Activated CD8-positive, alpha-beta memory T cell treated with anti-CD3 and anti-CD28 coated beads for 1 hour (primary cell): ENCODE measurements around the gene CNOT1.
"Not testable (repeated sequence)": the region's sequence is repeated elsewhere in the genome, so short reads cannot be mapped to it uniquely, and the experiment has no call there.

ENCODE experiments used
- DNase-seq, 2 donors: peaks; one replicate each; pipeline ENCODE4 v3.0.0-alpha.2; 2020; ENCODE audit warnings: low read depth in 1 of 2; ENCODE audit errors: extremely low read depth in 1 of 2

The CNOT1 gene

DNA sequence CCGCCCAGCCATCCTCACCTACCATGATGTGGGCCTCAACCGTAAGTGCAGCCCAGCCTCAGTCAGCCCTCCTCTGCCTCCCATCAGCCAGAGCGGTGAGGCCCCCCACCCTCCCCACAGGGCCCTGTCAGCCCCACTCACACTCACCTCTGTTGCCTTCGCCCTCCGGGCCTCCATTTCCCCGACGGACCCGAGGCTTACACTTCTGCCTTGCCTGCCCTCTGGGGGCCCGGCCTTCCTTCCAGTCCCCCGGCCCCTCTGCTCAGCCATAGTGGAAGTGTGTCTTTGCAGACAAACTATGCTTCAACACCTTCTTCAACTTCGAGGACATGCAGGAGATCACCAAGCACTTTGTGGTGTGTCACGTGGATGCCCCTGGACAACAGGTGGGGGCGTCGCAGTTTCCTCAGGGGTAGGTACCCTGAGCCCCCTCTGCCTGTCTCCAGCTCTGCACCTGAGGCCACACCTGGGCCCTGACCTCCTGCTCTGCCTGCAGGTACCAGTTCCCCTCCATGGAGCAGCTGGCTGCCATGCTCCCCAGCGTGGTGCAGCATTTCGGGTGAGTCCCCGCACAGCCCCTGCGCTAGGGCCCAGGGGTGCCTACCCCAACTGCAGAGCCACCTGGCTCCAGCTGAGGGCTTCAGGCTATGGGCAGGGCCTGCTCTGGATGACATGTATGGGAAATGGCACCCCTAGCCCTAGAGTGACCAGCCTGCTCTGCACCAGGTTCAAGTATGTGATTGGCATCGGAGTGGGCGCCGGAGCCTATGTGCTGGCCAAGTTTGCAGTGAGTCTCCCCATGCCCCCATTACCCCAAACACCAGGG is 125.5 kb downstream of the CNOT1 start:
- no peak for DNase-seq

DNA sequence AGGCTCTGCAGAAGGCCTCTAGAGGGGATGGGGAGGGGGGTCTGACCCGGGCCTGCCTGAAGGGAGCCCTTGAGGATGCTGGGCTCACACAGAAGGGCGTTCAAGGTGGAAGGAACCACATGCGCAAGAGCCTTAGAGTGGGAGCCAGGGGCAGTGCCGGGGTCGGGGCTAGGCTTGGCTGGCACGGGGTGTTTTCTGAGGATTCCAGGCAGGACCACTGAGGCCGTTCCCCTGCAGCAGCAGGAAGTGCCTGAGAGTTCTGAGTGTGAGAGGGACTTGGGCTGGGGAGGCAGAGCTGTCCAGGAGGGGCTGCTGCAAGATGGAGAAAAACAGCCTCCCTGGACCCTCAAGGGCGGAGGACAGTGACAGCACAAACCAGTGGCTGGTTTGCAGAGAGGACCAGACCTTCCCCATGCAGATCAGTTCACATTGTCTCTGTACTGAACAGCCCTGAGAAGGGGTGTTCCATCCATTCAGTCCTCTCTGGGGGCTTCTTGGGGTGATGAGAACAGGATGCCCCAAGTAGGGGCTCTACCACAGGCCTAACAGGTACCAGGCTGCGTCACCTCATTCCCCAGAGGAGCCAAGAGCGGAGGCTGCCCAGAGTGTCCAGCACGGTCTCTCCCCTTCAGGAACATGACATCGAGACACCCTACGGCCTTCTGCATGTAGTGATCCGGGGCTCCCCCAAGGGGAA is 126.3 kb downstream of the CNOT1 start:
- no peak for DNase-seq

DNA sequence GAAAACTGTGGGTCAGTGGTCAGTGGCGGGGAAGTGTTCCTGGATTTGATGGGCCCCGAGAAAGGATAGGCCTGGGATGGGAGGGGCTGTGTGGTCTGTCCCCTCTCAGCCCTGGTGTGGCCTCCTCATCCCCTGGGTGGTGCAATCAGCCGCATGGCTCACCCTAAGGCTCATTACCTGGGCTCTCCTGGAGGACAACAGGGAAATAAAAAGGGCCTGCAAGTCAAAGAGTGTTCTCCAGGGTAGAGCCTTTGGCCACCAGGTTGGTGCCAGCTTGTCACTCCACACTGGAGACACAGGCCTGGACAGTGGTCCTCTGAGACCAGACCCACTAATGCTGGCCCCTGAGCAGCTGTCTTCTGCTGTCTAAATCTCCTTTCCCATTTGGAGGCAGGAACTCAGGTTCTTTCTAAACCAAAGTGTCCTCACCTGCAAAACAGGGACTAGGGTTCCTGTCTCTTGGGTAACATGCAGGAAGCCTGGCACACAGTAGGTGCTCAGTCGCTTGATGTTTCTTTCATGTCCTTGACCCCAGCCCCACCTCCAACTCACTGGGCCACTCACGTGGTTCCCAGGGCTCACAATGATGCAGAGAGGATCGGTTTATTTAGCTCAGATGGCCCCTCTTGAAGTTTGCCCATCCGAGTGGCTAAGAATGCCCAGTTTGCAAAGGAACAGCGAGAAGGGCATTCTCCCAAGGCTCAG is 127.3 kb downstream of the CNOT1 start:
- DNase-seq: no peak

DNA sequence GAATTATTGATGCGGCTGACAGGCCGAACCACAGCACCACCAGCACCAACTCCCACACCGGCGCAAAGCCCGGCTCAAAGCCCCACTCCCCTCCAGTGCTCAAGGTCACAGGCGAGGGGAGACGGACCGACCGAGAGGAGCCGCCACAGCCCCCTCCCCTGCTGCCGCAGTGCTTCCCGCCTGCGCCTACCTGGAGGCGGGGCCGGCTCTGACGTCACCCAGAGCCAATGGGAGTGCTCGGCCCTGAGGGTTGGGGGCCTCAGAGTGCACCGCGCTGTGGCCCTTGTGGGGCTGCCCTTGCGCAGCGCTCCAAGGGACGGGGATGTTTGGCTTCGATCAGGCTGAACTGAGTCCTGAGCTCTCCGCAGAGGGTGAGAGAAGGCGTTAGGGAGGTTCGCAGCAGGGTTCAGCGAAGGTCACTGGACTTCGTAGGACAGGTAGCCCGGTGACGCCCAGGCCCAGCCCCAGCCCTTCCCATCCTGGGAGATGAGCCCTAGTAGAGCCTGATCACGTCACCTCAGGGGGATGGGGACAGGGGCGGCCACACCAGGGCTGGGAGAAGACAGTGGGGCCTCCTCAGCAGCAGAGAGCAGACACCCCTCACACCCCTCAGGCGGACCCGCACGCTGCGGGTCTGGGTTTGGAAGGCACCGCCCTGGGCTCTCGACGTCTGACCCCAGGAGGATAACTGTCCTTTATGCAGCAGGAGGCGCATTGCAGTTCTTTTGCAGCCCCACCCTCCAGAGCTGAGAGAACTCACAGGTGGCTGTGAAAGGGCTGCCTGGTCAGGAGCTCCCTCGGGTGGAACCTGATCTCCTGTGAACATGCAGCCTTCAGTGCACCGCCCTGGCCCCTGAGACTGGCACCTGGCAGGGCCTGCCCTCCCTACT is 128.1 kb downstream of the CNOT1 start:
- no peak for DNase-seq

DNA sequence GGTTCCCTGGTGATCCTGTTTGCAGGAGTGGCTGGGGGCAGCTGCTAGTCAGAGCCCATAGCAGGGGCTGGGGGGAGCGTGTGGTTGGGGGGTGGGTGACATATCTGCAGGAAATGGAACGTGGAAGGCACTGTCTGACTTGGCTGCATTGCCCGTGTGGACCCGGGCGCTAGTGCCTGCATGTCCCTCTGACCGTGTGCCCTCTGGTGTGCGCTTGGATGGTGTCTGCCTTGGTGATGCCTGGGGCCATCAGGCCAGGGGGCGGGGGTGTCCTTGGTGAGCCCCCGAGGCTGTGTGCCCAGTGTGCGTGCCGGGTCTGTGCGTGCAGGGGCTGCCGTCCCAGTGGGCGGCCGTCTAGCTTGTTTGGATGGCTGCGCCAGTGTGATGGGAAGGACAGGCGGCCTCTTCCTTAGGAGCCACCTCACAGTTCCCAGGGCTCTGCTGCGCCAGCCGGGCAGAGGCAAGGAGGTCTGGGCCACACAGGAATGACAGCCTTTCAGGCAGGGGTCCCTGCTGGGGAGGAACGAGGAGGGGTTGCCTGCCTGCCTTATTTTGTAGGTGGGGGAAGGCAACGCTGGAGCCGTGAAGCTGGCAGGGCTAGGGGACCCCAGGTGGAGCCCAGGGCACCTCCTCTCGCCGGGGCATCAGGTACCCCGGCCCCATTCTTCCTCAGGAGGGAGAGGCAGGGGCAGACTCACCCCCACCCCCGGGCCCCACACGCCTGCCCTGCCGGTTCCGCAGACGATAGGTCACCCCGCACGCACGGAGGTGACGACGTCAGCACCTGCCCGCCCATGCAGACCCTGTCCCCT is 129.0 kb downstream of the CNOT1 start:
- DNase-seq: no peak

DNA sequence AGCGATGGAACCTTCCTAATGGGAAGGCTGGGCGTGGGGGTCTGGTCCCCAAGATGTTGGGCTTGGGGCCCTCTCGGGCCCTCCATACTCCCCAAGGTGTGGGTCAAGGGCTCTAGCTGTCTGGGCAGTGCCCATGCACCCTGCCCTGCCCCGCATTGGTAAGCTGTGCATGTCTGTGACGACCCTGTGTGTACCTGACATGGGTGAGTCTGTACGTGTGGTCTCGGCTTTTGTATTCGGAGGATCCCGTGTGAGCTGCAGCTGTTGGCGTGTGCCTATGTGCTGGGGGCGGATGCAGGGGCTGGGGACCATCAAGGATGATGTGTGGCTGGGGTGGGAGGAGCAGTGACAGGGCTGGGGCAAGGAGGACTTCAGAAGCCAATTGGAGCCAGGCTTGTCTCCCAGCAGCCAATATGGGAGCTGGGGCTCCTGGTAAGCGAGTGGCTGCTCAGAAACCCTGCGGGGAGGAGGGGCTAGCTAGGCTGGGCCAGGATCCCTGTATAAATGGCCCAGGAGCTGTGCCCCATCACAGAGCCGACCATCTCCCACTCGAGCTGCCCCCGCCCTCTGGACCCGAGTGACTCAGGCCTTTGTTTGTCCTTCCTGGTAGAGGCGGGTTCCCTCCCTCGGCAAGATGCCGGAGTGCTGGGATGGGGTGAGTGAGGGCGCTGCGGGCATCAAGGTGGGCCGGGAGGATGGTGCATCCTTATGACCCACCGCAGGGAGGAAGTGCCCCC is 129.8 kb downstream of the CNOT1 start, which contains the start of gene NDRG4:
NDRG4 (plus strand) TSS at position 529 of the 737 bp plus-strand sequence; CDS start at position 635, 106 bp downstream.
- DNase-seq: no peak

DNA sequence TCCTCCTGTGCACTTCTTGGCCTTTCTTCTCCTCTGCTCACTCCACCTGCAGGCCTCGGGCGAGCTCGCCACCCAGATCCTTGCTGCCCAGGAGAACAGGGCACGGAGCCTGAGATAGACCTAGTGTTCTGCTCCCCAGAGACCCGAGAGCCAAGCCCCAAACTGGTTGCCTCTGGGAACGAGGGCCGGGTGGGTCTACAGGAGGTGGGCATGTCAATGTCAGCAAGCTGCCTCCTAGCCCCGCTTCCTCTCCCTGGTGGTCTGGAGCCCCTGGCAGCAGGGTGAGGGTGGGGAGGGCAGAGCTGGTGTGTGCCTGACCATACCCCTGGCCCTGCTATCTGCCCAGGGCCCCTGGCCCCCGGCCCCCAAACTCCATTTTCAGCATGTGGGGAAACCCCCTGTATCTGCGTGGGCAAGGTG is 130.5 kb downstream of the CNOT1 start:
- no peak for DNase-seq

DNA sequence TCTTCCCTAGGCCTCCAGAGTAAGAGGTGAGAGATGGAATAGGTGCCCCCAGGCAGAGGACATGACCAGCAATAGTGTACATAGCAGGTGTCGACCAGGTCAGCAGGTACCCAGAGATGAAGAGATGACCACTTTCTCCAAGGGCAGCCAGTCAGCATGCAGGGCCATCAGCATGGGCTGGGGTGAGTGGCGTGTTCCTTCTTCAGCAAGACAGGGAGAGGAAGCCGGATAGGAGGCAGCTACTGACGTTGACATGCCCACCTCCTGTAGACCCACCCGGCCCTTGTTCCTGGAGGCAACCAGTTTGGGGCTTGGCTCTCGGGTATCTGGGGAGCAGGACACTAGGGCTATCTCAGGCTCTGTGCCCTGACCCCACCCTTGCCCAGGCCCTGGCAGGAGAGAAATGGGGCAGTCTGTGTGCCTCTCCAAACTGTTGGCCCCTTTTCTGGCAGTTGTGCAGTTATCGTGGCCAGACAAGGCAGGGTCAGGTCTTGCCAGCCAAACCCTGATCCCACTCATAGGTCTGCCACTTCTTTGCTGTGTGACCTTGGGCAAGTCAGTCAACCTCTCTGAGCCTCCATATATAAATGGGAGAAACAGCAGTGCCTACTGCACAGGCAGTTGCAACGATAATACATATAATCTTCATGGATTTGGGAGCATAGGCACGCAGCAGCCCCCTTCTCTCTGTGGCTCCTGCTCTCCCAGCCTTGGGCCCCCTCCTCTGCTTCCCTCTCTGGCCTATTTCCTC is 131.1 kb downstream of the CNOT1 start:
- no peak for DNase-seq

DNA sequence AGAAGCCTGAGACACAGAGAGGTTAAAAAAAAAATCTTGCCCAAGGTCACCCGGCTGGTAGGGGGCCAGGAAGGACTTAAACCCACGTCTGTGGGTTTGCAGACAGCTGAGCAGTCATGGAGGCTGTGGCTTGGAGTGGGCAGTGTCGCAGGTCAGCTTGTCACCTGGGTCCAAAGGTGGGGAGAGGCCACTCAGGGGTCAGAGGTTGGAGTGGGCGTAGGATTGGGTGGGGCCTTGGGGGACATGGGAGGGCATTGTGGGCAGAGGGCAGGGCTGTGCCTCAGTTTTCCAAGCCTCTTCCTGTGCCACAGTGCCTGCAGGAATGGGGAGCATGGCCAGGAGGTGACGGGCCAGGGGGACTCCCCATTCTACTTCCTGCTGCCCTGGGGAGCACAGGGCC is 131.7 kb downstream of the CNOT1 start:
- DNase-seq: no peak

DNA sequence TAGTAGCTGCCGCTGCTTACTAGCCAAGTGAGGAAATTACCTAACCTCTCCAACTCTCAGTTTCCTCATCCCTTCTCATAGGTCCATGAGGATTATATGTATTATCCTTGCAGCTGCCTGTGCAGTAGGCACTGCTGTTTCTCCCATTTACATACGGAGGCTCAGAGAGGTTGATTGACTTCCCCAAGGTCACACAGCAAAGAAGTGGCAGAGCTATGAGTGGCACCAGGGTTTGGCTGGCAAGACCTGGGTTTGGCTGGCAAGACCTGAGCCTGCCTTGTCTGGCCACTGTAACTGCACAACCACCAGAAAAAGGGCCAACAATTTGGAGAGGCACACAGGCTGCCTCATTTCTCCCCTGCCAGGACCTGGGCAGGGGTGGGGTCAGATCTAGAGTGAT is 132.2 kb downstream of the CNOT1 start:
- DNase-seq: no peak

DNA sequence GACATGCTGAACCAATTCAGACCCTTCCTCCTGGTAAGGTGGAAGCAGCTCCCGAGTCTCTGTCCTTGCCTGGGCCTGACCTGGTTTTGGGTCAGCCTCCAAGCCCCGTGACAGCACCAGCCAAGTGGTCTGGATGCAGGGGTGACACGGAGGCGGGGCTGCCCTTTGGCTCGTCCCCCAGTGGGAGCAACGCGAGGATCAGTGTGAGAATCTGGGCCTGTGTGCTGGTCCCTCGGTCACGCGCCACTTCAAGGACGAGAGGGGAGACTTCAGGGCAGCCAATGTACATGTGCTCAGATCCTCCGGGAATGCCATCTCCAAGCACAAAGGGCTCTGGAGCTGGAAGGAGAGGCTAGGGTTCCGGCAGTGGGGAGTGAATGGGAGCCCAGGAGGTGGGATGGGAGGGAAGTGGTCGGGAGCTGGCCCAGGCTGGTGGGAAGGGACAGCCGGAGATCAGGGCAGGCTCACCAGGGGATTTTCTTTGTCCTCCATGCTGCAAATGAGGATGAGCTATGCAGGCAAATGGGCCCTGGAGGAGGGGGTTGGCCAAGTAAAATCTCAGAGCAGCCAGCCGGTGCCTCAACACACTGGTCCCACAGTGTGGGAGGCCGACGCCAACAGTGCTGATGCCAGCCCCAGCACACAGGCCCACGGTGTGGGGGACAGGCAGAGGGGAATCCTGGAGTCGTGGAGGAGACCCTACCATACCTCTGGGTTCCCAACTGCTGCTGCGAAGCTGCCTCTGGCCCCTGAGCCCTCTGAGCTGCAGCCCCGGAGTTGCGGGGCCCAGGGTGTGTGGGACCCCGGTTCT is 133.9 kb downstream of the CNOT1 start:
- DNase-seq: no peak

DNA sequence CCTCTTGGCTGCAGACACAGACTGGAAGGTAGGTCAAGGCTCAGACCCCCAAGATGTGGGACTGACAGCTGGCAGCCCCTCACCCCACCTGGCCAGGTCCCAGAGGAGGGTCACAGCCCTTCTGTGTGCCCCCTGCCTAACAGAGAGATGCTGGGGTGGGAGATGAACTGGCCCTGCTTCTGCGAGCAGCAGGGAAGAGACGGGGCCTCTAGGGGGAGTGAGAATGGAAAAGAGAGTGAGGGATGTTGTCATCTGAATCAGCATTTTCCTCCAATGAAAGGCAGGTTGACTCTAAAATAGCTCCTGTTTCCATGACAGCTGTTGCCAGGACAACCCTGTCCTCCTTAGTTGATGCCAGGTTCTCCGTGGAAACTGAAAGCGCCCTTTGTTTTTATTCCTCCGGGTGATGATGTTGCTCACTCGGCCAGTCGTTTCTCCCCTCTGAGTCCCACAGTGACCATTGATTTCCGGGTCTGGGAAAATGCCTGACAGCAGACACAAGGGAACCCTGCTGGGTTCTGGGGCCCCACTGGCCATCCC is 134.6 kb downstream of the CNOT1 start:
- DNase-seq: no peak

DNA sequence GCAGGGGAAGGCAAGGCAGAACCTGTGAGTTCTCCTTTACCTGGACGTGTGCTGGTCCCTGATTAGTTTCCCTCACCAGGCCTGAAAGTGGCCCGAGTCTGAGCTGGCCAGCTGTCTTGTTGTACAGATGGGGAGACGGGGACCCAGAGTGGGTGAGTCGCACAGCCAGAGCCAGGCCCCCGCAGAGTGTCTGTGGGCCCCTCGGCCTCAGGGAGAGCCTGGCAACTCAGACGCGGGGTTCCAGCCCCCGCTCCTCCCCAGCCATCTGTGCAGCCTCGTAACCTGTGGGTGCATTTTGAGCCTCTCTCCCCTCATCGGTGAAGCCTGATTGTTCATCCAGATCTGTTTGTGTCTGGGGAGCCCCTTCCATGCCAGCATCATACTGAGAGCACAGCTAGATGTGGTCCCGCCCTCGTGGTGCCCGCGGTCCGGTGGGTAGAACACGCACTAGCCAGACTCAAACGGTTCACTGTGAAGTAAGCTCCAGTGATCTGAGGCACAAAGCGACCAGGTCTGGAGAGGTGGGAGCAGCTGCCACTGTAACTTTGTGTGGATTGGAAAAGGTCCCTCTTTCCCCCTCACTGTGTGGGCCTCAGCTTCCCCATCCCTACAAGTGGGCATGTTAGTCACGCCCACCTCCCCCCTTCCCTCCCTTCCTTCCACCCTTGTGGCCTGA is 135.7 kb downstream of the CNOT1 start:
- no peak for DNase-seq

DNA sequence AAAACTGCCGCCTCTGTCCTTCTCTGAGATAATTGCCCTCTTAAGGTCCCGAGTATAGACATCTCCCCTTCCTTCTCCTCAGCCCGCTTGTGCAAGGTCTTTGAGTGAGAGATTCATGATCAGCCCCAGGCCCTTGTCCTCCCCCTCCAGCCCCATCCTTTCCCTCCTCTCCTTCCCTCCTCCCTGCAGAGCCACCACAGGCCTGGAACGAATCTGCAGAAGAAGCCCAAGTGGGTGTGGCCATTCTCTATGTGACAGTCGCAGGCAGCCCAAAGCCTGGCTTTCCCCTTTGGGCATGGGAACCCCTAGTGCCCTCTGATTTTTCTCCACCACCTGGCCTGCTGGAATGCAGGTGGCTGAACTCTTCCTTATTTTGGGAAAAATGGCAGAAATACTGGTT is 136.9 kb downstream of the CNOT1 start:
- DNase-seq: no peak

DNA sequence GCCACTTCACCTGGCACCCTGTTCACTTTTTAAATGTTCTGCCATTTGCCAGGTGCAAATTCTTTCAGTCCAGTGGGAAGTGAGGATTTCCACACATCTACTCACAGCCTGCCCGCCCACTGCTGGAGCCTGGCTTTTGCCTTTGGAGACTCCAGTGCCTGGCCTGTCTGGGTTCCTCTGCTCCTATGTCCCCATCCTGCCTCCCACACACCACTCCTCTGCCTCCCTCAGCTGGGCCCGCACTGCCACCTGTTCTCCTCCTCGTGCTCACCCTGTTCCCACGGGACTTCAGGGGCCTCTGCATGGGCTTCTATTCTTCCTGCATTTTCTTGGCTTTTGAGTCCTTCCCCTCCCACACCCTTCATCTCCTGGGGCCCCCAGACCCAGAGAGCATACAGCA is 137.6 kb downstream of the CNOT1 start:
- DNase-seq: no peak

DNA sequence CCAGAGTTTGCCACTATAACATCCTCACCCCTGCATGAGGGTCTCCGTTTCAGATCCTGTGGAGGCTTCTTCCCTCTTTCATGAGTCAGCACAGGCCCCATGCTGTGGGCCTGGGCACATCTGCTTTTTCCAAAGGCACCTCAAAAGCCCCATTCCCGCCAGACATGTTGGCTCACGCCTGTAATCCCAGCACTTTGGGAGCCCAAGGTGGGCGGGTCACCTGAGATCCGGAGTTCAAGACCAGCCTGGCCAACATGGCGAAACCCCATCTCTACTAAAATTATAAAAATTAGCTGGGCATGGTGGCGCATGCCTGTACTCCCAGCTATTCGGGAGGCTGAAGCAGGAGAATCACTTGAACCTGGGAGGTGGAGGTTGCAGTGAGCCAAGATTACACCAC is 139.1 kb downstream of the CNOT1 start:
- DNase-seq: not testable (repeated sequence)

DNA sequence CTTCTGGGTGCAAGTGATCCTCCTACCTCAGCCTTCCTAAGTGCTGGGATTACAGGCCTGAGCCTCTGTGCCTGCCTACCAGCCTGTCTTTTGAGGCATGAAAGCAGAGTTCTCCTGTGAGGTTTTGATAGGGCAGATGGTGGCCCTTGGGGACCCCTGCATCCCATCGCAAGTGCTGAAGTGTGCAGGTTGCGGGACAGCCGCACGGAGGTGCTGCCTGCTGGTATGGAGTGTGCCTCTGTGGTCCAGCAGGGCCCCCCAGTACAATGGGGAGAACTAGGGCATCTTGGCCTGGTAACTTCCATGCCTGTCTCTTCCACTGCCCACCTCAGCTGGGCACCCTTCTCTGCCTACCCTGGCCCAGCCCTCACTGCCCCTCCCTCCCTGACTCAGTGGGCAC is 139.6 kb downstream of the CNOT1 start:
- DNase-seq: no peak
